SK-N-DZ (cell line): ENCODE data around the gene ELOF1.
A peak's percentile ranks its signal among the peaks of the same experiment; 100 is the strongest.
"Not testable (repeated sequence)": the region's sequence is repeated elsewhere in the genome, so short reads cannot be mapped to it uniquely, and the experiment has no call there.

Experiments
- DNase-seq: peaks from one replicate; pipeline ENCODE4 v3.0.0-alpha.2; 2015; ENCODE audit warnings: low spot score

ELOF1 gene

GRCh38 chr19:11570039-11570462, 11.0 kb upstream of the ELOF1 start:
- DNase-seq: no peak

GRCh38 chr19:11566164-11566563, 7.1 kb upstream of the ELOF1 start:
- no peak for DNase-seq

- DNase-seq: not testable (repeated sequence)
Measured at GRCh38 chr19:11565649-11565980, 6.6 kb upstream of the ELOF1 start.

DNA sequence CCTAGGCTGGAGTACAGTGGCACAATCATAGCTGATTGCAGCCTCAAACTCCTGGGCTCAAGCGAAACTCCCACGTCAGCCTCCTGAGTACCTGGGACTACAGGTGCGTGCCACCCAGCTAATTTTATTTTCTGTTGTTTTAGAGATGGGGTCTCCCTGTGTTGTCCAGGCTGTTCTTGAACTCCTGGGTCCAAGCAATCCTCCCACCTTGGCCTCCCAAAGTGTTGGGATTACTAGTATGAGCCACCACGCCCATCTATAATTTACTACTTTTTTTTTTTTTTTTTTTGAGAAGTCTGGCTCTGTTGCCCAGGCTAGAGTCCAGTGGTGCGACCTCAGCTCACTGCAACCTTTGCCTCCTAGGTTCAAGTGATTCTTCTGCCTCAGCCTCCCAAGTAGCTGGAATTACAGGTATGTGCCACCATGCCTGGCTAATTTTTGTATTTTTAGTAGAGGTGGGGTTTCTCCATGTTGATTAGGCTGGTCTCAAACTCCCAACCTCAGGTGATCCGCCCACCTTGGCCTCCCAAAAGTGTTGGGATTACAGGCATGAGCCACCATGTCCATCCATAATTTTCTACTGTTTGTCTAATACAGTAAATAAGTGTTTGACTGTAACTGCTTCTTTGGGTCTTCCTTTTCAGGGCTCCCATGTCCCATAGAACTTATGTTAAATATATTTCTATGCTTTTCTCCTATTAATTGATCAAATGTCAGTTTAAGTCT, 5.2 kb upstream of the ELOF1 start:
- DNase-seq: not testable (repeated sequence)

- no peak for DNase-seq
Measured at GRCh38 chr19:11563532-11563931, 4.5 kb upstream of the ELOF1 start.

DNA sequence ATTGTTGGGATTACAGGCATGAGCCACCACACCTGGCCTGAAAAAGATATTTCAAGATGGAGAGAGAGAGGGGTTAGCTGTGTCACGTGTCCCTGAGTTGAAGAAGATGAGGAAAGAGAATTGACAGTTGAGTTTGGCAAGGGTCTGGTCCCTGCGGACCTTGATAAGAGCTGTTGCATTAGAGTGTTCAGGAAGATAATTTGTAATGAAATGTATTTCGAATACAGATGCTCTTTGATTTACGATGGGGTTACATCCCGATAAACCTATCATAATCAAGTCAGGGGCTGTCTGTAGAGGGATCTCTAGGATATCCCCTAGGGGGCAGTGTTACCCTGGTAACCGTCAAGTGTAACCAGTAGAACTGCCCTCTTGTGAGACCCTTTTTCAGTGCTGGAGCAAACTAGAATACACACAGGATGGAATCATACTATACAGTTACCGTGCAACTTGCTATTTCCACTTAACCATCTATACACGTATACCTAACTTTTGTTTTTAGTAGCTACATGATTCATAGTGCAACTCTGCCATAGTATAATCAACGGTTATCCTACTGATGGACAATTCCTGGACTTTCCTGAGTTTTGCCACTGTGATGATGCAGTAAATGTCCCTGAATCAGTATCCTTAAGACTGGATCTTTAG, 1.5 kb upstream of the ELOF1 start:
- peak; percentile 85 for DNase-seq

- no peak for DNase-seq
Measured at GRCh38 chr19:11556634-11557420, 2.2 kb downstream of the ELOF1 start.

GRCh38 chr19:11555246-11555645, 3.8 kb downstream of the ELOF1 start:
- no peak for DNase-seq

DNA sequence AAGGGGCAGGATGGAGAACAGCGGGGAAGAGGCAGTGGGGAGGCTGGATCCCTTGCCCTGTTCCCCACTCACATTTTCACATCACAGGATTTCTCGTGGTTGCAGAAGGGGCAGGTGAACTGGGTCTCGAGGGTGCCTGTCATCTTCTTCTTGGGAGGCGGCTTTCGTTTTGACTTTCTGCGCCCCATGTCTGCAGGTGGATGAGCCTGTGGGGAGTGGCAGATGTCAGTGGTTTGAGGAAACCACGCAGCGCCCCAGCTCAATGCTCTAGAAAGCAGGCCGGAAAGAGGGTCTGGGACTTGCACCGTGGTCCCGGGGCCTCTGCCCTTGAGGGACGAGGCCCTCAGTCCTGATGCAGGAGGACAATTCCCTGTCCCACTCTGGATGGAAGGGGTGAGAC, 4.9 kb downstream of the ELOF1 start:
- DNase-seq: no peak

DNA sequence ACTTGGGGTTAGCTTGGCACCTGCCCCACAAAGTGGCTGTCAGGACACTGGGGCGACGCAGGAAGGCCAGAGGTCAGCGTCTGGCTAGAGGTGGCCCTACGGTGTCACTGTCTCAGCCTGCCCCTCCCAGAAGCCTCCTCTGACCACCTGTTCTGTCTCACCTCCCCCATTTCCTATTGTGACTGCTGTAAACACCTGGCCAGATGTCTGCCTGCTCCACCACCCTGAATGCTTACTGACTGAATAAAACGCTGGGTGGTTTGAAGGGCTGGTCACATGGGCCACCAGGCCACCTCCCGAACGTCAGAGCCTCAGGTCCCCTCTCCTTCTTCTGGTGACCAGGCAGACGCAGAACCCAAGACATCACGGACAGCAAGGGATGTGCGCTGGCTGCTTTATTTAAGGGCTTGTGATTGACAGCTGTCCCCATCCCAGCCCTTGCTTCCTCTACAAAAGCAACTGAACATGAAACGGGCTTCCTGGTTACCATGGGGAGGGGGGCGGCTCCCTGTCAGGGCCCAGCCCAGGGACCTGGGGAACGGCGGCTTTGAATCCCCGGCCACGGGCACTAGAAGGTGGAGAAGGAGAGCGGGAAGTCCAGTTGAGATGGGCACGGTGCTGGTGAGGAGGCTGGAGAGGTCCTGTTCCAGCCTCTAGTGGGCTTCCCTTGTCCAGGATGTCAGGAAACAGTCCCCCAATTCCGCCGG, 6.2 kb downstream of the ELOF1 start:
- DNase-seq: no peak

- DNase-seq: no peak
Measured at GRCh38 chr19:11551603-11552235, 7.3 kb downstream of the ELOF1 start.

- no peak for DNase-seq
Measured at GRCh38 chr19:11550265-11550664, 8.8 kb downstream of the ELOF1 start.

GRCh38 chr19:11549386-11549953, 9.6 kb downstream of the ELOF1 start:
- no peak for DNase-seq

DNA sequence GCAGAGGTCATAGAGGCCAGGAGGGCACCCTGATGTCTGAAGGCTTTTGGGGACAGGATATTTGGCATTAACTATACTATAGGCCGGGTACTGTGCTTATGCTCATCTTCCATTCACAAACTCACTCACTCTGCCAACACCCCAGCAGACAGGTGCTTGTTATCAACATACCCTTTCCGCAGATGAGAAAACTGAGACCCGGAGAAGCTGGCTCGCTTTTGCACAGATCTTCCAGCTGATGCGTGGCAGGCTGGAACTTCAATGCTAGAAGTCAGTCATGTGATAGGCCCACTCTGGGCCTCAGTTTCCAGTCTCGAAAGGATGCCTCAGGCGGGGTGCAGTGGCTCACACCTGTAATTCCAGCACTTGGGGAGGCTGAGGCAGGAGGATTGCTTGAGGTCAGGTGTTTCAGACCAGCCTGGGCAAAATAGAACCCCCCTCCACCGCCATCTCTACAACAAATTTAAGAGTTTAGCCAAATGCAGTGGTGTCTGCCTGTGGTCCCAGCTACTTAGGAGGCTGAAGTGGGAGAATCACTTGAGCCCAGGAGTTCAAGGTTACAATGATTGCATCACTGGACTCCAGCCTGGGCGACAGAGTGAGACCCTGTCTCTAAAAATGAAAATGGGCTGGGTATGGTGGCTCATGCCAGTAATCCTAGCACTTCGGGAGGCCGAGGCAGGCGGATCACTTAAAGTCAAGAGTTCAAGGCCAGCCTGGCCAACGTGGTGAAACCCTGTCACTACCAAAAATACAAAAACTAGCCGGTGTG, 10.9 kb downstream of the ELOF1 start:
- DNase-seq: no peak

- DNase-seq: no peak
Measured at GRCh38 chr19:11541238-11541637, 17.8 kb downstream of the ELOF1 start.

- DNase-seq: no peak
Measured at GRCh38 chr19:11540645-11541044, 18.4 kb downstream of the ELOF1 start.

GRCh38 chr19:11539495-11540365, 19.3 kb downstream of the ELOF1 start:
- DNase-seq: peak; percentile 63

GRCh38 chr19:11538232-11539036, 20.6 kb downstream of the ELOF1 start, which contains the start of gene CNN1:
Gene CNN1, plus strand, starts transcription at chr19:11538851. Its CDS starts 77 bp downstream, at chr19:11538928.
- peak; percentile 70 for DNase-seq
